ENCODE results near the gene WNK3.

The WNK3 gene

DNA sequence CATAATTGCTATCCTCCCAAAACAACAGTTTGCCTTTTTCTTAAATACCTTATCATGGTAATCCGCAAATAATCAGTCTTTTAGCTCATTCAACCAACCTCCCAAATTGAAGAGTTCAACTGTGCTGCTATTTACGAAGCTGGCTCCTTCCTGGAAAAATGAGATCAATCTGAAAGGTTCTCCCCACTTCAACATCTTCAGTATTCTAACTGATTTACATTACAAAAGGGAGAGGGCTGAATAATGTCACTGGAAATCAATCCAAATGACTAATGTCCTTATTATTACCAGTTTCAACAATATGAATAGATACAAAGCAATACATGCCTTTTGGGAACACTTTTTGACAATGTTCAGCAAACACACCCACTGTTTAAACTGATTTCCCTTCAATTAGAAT is 86.2 kb downstream of the WNK3 start:
- Histone ChIP-seq H3K27me3 (ENCODE audit: insufficient read depth, poor library complexity, severe bottlenecking) (peaks cover 2% of the 10 kb centered on the region), H3K4me3 (replicated peaks; ENCODE audit: insufficient read depth, low read length) (no peak overlapping the region), H3K27ac (replicated peaks) (no peak overlapping the region)
- TF ChIP-seq REST (IDR thresholded peaks at IDR 0.05; ENCODE audit: insufficient replicate concordance, low read depth) (no peak), POLR2AphosphoS5 (IDR thresholded peaks at IDR 0.05; ENCODE audit: low read depth) (no peak), SPI1 (IDR thresholded peaks at IDR 0.05; ENCODE audit: borderline replicate concordance, low read depth) (no peak), GABPA (IDR thresholded peaks at IDR 0.05; ENCODE audit: low read depth) (no peak), CTCF (IDR thresholded peaks at IDR 0.05; ENCODE audit: insufficient read depth, low read length) (no peak)
- no peak for DNase-seq (ENCODE audit: low read depth in 1 of 2, low spot score in 1 of 2)

DNA sequence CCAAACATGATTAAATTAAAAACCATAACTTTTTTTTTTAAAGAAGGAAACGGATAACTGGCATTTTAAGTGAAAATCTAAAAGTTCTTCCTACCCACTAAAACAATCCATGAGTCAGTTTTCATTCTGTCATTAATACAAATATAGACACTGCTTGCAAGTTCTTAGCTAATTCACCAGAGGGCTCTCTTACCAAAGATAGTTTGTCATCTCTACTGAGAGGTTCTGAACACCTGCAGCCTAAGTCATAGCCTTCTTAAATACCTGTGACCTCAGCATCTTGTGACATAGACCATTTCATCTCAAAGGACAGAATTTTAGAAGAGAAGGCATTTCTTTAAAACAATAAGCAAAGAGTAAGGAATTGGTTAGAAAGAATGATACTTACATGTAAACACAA is 109.5 kb downstream of the WNK3 start:
- Histone ChIP-seq H3K4me3 (replicated peaks; ENCODE audit: insufficient read depth, low read length) (no peak overlapping the region), H3K27me3 (ENCODE audit: insufficient read depth, poor library complexity, severe bottlenecking) (peaks cover 3% of the 10 kb centered on the region), H3K27ac (replicated peaks) (no peak overlapping the region)
- no peak for TF ChIP-seq CTCF (IDR thresholded peaks at IDR 0.05; ENCODE audit: insufficient read depth, low read length)
- no peak for TF ChIP-seq GABPA (IDR thresholded peaks at IDR 0.05; ENCODE audit: low read depth)
- TF ChIP-seq REST (IDR thresholded peaks at IDR 0.05; ENCODE audit: insufficient replicate concordance, low read depth), result no peak
- no peak for TF ChIP-seq POLR2AphosphoS5 (IDR thresholded peaks at IDR 0.05; ENCODE audit: low read depth)
- TF ChIP-seq SPI1 (IDR thresholded peaks at IDR 0.05; ENCODE audit: borderline replicate concordance, low read depth), result no peak
- DNase-seq (ENCODE audit: low read depth in 1 of 2, low spot score in 1 of 2), result no peak

DNA sequence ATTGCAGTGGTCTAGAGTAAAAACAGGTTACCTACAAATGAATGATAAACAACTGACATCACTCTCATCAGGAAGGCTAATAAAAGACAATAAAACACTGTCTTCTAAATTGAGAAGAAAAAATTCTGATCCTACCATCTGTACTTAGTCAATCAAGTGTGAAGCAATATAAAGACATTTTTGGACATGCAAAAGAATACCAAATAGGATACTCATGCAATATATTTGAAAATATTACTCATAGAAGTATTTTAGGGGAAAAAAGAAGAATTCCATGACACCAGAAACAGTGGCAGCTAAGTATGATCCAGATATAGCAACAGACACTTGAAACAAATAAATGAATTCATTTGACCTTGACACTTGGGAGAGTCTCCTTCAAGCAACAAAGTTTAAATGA is 111.0 kb downstream of the WNK3 start:
- TF ChIP-seq CTCF (IDR thresholded peaks at IDR 0.05; ENCODE audit: insufficient read depth, low read length) (no peak), REST (IDR thresholded peaks at IDR 0.05; ENCODE audit: insufficient replicate concordance, low read depth) (no peak)
- no peak overlapping the region for H3K4me3 ChIP-seq (replicated peaks; ENCODE audit: insufficient read depth, low read length)
- no peak overlapping the region for H3K27ac ChIP-seq (replicated peaks)
- DNase-seq (ENCODE audit: low read depth in 1 of 2, low spot score in 1 of 2), result no peak
- H3K27me3 ChIP-seq (ENCODE audit: insufficient read depth, poor library complexity, severe bottlenecking), result peaks cover 3% of the 10 kb centered on the region
